Measurements from ENCODE around the gene MYH2.

MYH2 gene

DNA sequence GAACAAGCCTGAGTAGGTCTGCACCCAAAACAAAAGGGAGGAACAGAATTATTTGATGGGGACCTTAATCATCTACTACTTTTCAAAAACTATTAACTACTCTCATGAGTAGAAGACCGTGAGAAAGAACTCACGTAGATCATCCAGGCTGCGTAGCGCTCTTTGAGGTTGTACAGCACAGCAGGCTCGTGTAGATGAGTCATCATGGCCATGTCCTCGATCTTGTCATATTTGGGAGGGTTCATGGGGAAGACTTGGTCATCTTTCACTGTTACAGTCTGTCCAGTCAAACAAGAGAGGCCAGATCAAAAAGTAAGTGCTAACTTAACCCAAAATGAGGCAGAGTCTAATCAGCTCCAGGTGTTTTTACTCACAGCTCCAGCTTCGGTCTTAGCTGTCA, 33.4 kb downstream of the MYH2 start:
- DNase-seq (ENCODE audit: low spot score): no peak

DNA sequence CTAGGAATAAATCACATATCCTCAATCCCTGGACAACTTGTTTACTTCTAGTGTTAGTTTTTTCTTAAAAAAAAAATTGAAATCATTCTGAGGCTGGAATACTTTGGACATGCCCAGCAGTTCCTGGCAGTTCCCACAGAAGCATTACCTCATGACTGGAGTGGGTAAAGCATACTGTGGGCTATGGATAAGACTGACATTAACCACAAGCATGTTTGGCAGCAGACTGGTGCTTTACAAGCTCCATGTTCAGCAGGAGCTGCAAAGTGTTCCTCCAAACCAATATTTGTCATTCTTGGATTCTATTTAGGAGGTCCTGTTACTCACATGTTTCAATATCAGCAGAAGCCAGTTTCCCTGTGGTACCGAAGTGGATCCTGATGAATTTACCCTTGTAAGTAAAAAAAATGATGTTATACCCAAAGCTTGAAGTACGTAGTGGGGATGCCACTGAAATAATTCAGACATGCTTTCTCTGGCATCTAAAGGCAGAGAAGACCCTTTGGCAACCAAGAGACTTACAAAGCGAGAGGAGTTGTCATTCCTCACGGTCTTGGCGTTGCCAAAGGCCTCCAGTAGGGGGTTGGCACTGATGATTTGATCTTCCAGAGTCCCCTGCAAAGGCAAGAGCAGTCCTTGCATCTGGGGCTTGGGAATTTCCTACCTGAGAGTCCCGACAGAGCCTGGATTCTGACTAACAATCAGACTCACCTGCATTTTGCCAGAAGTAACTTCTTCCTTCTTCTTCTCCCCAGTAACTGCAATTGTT, 36.0 kb downstream of the MYH2 start:
- no peak for DNase-seq (ENCODE audit: low spot score)

DNA sequence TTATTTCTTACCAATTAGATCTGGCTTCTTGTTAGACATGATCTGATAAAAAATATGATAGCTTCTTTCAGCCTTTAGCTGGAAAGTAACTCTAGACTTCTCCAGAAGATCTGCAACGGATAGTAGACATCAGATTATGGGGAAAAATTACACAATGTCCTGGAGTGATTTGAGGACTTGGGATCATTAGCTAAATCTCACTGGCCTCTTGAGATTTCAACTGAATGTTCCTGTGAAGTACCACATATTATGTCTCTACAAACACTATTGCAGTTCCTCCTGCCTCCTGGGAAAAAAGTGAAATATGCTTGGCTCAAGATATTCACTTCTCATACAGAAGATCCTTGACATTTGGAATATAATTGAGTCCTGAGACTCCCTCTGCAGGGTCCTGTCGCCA, 36.6 kb downstream of the MYH2 start:
- DNase-seq (ENCODE audit: low spot score): no peak

DNA sequence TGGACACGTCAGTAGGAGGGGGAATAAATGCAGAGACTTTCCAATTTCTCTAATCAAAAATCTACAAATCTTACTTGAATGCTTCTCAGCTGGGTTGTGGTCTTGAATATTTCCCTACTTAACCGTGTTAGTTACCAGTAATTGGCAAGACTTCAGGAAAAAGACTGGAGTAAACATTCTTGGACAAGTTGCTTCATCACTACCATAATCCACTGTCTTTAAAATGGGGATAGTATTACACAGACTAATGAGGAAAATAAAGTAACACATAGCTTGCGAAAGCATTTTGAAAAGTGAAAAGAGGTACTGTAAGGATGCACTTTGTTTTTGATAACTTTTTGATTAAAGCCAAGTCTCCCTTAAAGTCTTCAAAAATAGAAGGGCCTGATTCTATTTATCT, 49.5 kb downstream of the MYH2 start:
- DNase-seq (ENCODE audit: low spot score): no peak

DNA sequence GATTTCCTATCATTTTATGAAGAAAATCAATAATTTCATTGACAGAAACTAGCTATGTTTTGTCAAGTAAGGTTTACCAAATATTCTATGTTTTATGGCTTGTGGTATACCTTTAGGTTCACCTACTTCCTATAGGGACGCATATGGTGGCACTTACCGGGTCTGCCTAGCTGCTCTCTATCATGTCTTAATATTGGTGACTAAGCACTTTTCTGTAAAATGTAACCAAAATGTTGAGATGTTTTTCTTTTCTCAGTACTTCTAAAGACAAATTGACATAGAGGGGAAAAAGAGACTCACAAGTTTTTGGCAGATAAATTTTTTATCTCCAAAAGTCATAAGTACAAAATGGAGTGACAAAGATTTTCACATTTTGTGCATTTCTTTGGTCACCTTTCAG, 57.5 kb downstream of the MYH2 start:
- no peak for DNase-seq (ENCODE audit: low spot score)

DNA sequence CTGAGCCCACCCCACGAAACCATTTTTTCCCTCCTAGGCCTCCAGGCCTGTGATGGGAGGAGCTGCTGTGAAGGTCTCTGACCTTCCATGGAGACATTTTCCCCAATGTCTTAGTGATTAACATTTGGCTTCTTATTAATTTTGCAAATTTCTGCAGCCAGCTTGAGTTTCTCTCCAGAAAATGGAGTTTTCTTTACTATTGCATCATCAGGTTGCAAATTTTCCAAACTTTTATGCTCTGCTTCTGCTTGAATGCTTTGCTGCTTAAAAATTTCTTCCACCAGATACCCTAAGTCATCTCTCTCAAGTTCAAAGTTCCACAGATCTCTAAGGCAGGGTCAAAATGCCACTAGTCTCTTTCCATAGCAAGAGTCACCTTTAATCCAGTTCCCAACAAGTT, 67.2 kb downstream of the MYH2 start:
- no peak for DNase-seq (ENCODE audit: low spot score)

DNA sequence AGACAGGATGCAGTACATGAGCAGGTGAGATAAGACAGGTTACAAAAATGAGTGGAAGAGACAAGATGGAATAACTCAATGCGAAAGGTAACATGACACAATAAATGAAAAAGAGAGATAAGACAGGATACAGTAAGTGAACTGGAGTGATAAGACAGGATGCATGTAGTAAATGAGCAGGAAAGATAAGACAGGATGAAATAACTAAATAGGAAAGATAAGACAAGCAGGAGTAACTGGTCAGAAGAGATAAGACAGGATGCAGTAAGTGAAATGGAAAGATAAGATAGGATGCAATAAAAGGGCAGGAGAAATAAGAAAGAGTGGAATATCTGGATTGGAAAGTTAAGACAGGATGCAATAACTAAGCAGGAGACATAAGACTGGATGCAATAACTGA, 71.8 kb downstream of the MYH2 start:
- no peak for DNase-seq (ENCODE audit: low spot score)

DNA sequence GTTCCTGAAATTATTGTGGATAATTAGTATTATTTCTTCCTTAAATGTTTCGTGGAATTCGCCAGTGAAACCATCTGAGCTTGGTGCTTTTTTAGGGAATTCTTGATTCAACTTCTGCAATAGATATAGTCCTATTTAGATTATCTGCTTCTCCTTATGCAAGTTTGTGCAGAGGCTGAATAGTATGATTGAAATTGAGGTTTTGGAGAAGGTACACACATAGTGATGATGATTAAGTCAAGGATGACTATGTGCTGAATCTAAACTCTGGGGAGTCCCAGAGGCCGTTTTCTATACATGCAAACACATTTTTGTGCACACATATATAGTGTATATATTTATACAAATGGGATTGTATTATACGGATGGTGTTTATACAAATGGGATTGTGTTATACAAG, 74.9 kb downstream of the MYH2 start:
- no peak for DNase-seq (ENCODE audit: low spot score)

DNA sequence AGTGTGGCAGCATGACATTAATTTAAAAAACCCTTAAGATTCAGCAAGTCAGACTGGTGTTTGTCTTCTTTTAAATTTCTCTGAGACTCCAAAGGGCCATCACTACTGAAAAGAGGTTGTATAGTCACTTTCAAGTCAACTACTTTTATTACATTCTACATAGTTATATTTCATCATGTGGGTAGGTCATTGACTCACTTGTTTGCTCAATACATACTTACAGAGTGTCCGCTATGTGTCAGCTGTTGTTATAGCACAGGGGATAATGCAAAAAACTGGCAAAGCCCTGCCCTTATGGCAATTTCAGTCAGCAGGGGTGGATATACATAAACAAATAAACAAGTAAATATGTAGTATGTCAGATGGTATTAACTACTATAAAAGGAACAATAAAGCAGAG, 77.6 kb downstream of the MYH2 start:
- DNase-seq (ENCODE audit: low spot score): no peak

All from AG08396 (cell line).